Central memory CD8-positive, alpha-beta T cell (primary cell): ENCODE data around the gene LRP1B.

Source experiments
- ATAC-seq: fragments of 150-1000 bp; cut with Tn5 transposase; replicated peaks from 2 replicates; pipeline ENCODE4 v1.10.0; 2022; ENCODE audit warnings: mild to moderate bottlenecking, moderate FRiP score, moderate number of reproducible peaks; ENCODE audit not compliant: poor library complexity, severe bottlenecking; ENCODE audit errors: extremely low read depth
- DNase-seq, 2 donors: peaks; one replicate each; pipeline ENCODE4 v3.0.0; 2021; ENCODE audit warnings: low spot score in 2 of 2
- H3K27ac Mint-ChIP-seq: one replicate; pipeline ENCODE4 v1.8.0; 2022; ENCODE audit warnings: low read depth, mild to moderate bottlenecking, moderate library complexity, mixed read lengths
- H3K27me3 Mint-ChIP-seq: one replicate; pipeline ENCODE4 v1.8.0; 2022; ENCODE audit warnings: mixed read lengths
- H3K36me3 Mint-ChIP-seq: one replicate; pipeline ENCODE4 v1.8.0; 2022; ENCODE audit warnings: mild to moderate bottlenecking, moderate library complexity, mixed read lengths; ENCODE audit not compliant: insufficient read depth
- H3K4me1 Mint-ChIP-seq: one replicate; pipeline ENCODE4 v1.8.0; 2022; ENCODE audit warnings: mixed read lengths
- H3K4me3 Mint-ChIP-seq: one replicate; pipeline ENCODE4 v1.8.0; 2022; ENCODE audit warnings: mild to moderate bottlenecking, moderate library complexity, mixed read lengths
- H3K9me3 Mint-ChIP-seq: one replicate; pipeline ENCODE4 v1.8.0; 2022; ENCODE audit warnings: mixed read lengths

The LRP1B gene

GRCh38 chr2:140797718-140798117, 1333.1 kb downstream of the LRP1B start:
- no peak for DNase-seq
- no peak overlapping the region for H3K27ac Mint-ChIP-seq
- ATAC-seq = no peak

GRCh38 chr2:140791802-140792201, 1339.0 kb downstream of the LRP1B start:
- no peaks in the 10 kb centered on the region for H3K27me3 Mint-ChIP-seq
- no peak overlapping the region for H3K4me3 Mint-ChIP-seq
- peaks cover 24% of the 10 kb centered on the region for H3K9me3 Mint-ChIP-seq
- DNase-seq (no peak), ATAC-seq (no peak)
- no peak overlapping the region for H3K27ac Mint-ChIP-seq
- H3K36me3 Mint-ChIP-seq = no peaks in the 10 kb centered on the region
- H3K4me1 Mint-ChIP-seq = no peaks in the 10 kb centered on the region

More at GRCh38 chr2:140797718-140798117, 1333.1 kb downstream of the LRP1B start:
- Mint-ChIP-seq H3K4me1 (no peaks in the 10 kb centered on the region), H3K36me3 (no peaks in the 10 kb centered on the region), H3K27me3 (no peaks in the 10 kb centered on the region), H3K9me3 (peaks cover 13% of the 10 kb centered on the region), H3K4me3 (no peak overlapping the region)

DNA sequence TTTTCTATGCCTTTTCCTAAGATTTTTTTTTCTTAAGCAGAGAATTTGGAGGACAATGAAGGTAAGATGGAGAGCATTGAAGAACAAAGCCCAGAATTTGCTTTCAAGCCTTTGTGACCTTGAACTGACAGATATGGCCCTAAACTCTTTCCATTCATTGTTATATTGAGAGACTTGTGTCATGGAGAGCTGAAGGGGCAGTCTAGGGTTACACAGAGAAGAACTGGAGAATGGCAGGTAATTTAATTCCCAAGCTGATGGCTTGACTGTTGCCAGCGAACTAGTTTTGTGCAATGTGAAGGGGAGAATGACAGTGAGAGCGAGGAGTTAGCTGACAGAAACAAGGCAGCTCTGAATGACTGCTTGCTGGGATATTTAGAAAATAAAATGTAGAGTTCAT, 1344.2 kb downstream of the LRP1B start:
- Mint-ChIP-seq H3K9me3 (peaks cover 37% of the 10 kb centered on the region), H3K27me3 (no peaks in the 10 kb centered on the region), H3K36me3 (peaks cover 1% of the 10 kb centered on the region), H3K4me3 (no peak overlapping the region), H3K27ac (no peak overlapping the region), H3K4me1 (no peaks in the 10 kb centered on the region)
- DNase-seq (no peak), ATAC-seq (no peak)

GRCh38 chr2:140775411-140775810, 1355.4 kb downstream of the LRP1B start:
- H3K27me3 Mint-ChIP-seq = no peaks in the 10 kb centered on the region
- H3K4me1 Mint-ChIP-seq = no peaks in the 10 kb centered on the region
- H3K27ac Mint-ChIP-seq = no peak overlapping the region
- peaks cover 9% of the 10 kb centered on the region for H3K9me3 Mint-ChIP-seq
- ATAC-seq (no peak), DNase-seq (no peak)
- no peak overlapping the region for H3K4me3 Mint-ChIP-seq
- H3K36me3 Mint-ChIP-seq = no peaks in the 10 kb centered on the region

GRCh38 chr2:140770645-140771044, 1360.2 kb downstream of the LRP1B start:
- Mint-ChIP-seq H3K36me3 (no peaks in the 10 kb centered on the region), H3K9me3 (peaks cover 9% of the 10 kb centered on the region), H3K27ac (no peak overlapping the region), H3K4me1 (no peaks in the 10 kb centered on the region), H3K27me3 (no peaks in the 10 kb centered on the region), H3K4me3 (no peak overlapping the region)
- ATAC-seq (no peak), DNase-seq (no peak)

GRCh38 chr2:140761807-140762206, 1369.0 kb downstream of the LRP1B start:
- H3K36me3 Mint-ChIP-seq = peaks cover 2% of the 10 kb centered on the region
- H3K27me3 Mint-ChIP-seq = no peaks in the 10 kb centered on the region
- no peak overlapping the region for H3K27ac Mint-ChIP-seq
- DNase-seq = no peak
- H3K4me1 Mint-ChIP-seq = no peaks in the 10 kb centered on the region
- H3K9me3 Mint-ChIP-seq = peaks cover 10% of the 10 kb centered on the region
- H3K4me3 Mint-ChIP-seq = no peak overlapping the region
- no peak for ATAC-seq

GRCh38 chr2:140759426-140760156, 1371.2 kb downstream of the LRP1B start:
- H3K4me3 Mint-ChIP-seq = no peak overlapping the region
- H3K36me3 Mint-ChIP-seq = no peaks in the 10 kb centered on the region
- H3K4me1 Mint-ChIP-seq = no peaks in the 10 kb centered on the region
- H3K27me3 Mint-ChIP-seq = no peaks in the 10 kb centered on the region
- DNase-seq (no peak), ATAC-seq (no peak)
- H3K27ac Mint-ChIP-seq = no peak overlapping the region
- peaks cover 16% of the 10 kb centered on the region for H3K9me3 Mint-ChIP-seq

DNA sequence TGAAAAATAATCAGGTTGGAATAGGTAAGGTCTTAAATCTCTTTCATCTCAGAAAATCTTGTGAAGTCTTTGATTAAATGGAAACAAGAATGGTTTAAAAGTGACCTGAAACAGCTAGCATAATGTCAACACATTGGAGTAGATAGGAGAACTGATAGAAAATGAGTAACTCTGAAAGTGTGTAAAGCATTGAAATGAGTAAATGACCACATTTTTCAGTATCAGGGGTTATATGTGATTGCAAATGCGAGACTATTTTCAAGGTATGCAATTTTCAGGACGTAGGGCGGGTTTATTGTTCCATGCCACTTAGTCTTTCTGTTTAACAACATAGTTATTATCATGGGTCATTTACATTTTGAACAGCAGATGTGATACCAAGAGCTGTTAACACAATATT, 1383.2 kb downstream of the LRP1B start:
- no peaks in the 10 kb centered on the region for H3K4me1 Mint-ChIP-seq

GRCh38 chr2:140747090-140747489, 1383.7 kb downstream of the LRP1B start:
- no peak for ATAC-seq
- Mint-ChIP-seq H3K27ac (no peak overlapping the region), H3K36me3 (no peaks in the 10 kb centered on the region), H3K4me1 (no peaks in the 10 kb centered on the region), H3K9me3 (peaks cover 7% of the 10 kb centered on the region), H3K4me3 (no peak overlapping the region), H3K27me3 (no peaks in the 10 kb centered on the region)
- DNase-seq = no peak

More for the DNA sequence above, 1383.2 kb downstream of the LRP1B start:
- Mint-ChIP-seq H3K9me3 (peaks cover 7% of the 10 kb centered on the region), H3K27me3 (no peaks in the 10 kb centered on the region), H3K36me3 (no peaks in the 10 kb centered on the region), H3K4me3 (no peak overlapping the region), H3K27ac (no peak overlapping the region)
- DNase-seq = no peak
- no peak for ATAC-seq

DNA sequence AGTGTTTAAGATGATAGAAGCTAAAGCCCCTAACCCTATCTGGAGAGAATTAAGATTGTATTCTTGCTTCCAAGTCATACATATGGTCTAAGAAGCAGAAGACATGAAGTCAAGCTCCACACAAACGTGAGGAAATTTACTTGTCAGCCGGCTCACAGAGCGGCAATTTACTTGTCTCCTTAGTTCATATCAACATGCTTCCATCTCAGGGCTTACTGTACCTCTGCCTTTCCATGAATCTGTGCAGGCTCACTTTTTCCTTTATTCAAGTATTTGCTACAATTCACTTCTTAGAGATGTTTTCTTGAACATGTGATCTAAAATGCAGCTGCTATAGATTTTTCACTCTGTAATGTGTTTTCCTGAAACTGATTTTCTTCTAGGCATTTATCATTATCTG, 1386.4 kb downstream of the LRP1B start:
- DNase-seq (no peak), ATAC-seq (no peak)
- Mint-ChIP-seq H3K9me3 (peaks cover 14% of the 10 kb centered on the region), H3K4me1 (no peaks in the 10 kb centered on the region), H3K27ac (no peak overlapping the region), H3K4me3 (no peak overlapping the region), H3K27me3 (no peaks in the 10 kb centered on the region), H3K36me3 (no peaks in the 10 kb centered on the region)

DNA sequence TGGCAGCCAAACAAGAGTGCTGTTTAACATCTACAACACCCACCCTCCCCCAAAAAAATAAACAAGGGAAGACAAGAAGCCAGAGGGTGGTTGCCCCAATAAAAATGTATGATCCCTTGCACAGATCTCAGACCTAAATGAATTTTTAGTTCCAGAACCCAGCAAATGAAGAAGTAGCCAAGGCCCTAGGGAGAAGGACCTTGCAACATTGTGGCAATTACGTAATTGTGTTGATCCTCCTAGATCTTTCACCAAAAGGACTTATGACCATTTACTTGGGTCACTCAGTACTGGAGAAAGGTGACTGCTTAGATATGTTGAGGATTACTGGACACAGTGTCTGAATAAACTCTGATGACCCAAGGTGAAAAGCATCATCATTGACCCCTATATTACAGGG, 1393.8 kb downstream of the LRP1B start:
- Mint-ChIP-seq H3K27me3 (no peaks in the 10 kb centered on the region), H3K27ac (no peak overlapping the region), H3K4me3 (no peak overlapping the region), H3K9me3 (peaks cover 30% of the 10 kb centered on the region), H3K36me3 (no peaks in the 10 kb centered on the region), H3K4me1 (no peaks in the 10 kb centered on the region)
- ATAC-seq = no peak
- no peak for DNase-seq

GRCh38 chr2:140734992-140735391, 1395.8 kb downstream of the LRP1B start:
- H3K9me3 Mint-ChIP-seq = peaks cover 36% of the 10 kb centered on the region
- H3K27me3 Mint-ChIP-seq = no peaks in the 10 kb centered on the region
- no peak overlapping the region for H3K27ac Mint-ChIP-seq
- ATAC-seq (no peak), DNase-seq (no peak)
- H3K4me1 Mint-ChIP-seq = no peaks in the 10 kb centered on the region
- H3K4me3 Mint-ChIP-seq = no peak overlapping the region
- no peaks in the 10 kb centered on the region for H3K36me3 Mint-ChIP-seq

DNA sequence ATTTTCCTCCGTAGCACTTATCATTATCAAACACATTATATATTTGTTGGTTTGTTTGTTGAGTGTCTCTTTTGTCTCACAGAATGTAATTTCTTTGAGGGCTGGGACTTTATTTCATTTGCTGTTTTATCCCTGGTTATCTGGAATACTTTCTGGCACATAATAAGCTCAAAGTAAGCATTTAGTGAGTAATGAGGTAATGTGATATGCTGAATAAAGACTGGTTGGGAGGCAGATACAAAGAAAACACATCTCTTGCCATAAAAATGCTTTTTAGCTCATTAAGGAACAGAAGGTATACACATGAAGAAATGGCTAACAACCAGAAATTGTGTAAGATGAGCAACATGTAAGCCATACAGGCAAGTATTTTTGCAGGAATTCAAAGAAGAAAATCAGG, 1411.8 kb downstream of the LRP1B start:
- Mint-ChIP-seq H3K9me3 (peaks cover 23% of the 10 kb centered on the region), H3K27me3 (no peaks in the 10 kb centered on the region), H3K4me3 (no peak overlapping the region), H3K4me1 (no peaks in the 10 kb centered on the region), H3K36me3 (no peaks in the 10 kb centered on the region), H3K27ac (no peak overlapping the region)
- DNase-seq = no peak
- no peak for ATAC-seq
